OCI-LY1 (cell line): ENCODE measurements around the gene COLEC12.

Experiments
- H2AFZ ChIP-seq: fragments of 200-600 bp; sonication (generic), shearing (Covaris generic); 2 replicates; pipeline ENCODE4 v1.6.0; 2014; ENCODE audit warnings: antibody characterized with exemption, mild to moderate bottlenecking, low read length
- H3F3A ChIP-seq: fragments of 200-600 bp; sonication (generic), shearing (Covaris generic); 2 replicates; pipeline ENCODE4 v1.6.0; 2014; ENCODE audit warnings: mild to moderate bottlenecking, antibody characterized with exemption, low read length, moderate library complexity; ENCODE audit not compliant: insufficient read depth
- H3K27ac ChIP-seq: fragments of 200-600 bp; sonication (generic); 2 replicates; pipeline ENCODE4 v1.5.1; 2014; ENCODE audit warnings: low read length, mixed run types, mild to moderate bottlenecking, low read depth; ENCODE audit not compliant: poor library complexity, severe bottlenecking
- H3K27me3 ChIP-seq: fragments of 200-600 bp; sonication (generic); 2 replicates; pipeline ENCODE4 v1.6.0; 2014; ENCODE audit warnings: antibody characterized with exemption, mild to moderate bottlenecking, low read length, moderate library complexity; ENCODE audit not compliant: insufficient read depth
- H3K36me3 ChIP-seq: fragments of 200-600 bp; sonication (generic); 2 replicates; pipeline ENCODE4 v1.6.1; 2014; ENCODE audit warnings: mild to moderate bottlenecking, antibody characterized with exemption, low read length, moderate library complexity, mixed read lengths; ENCODE audit not compliant: insufficient read depth
- H3K4me1 ChIP-seq: fragments of 200-600 bp; sonication (generic); 2 replicates; pipeline ENCODE4 v1.5.1; 2014; ENCODE audit warnings: mild to moderate bottlenecking, low read length, moderate library complexity; ENCODE audit not compliant: insufficient read depth, severe bottlenecking
- H3K4me2 ChIP-seq: fragments of 200-600 bp; sonication (generic), shearing (Covaris generic); 2 replicates; pipeline ENCODE4 v1.6.1; 2014; ENCODE audit warnings: low read length
- H3K4me3 ChIP-seq: fragments of 200-600 bp; sonication (generic); 2 replicates; pipeline ENCODE4 v1.5.1; 2014; ENCODE audit warnings: low read length, low read depth, mild to moderate bottlenecking, mixed read lengths; ENCODE audit not compliant: poor library complexity, severe bottlenecking
- H3K79me2 ChIP-seq: fragments of 200-600 bp; shearing (Covaris generic); 2 replicates; pipeline ENCODE4 v1.6.1; 2016; ENCODE audit warnings: mixed run types, low read length, mixed read lengths; ENCODE audit not compliant: insufficient read depth
- H3K9ac ChIP-seq: fragments of 200-600 bp; sonication (generic), shearing (Covaris generic); 2 replicates; pipeline ENCODE4 v1.6.1; 2014; ENCODE audit warnings: mild to moderate bottlenecking, low read length, mixed read lengths
- H3K9me2 ChIP-seq: fragments of 200-600 bp; sonication (generic), shearing (Covaris generic); 2 replicates; pipeline ENCODE4 v1.6.1; 2014; ENCODE audit warnings: low read depth, mild to moderate bottlenecking, low read length, mixed read lengths
- H3K9me3 ChIP-seq: fragments of 200-600 bp; shearing (Covaris generic); 2 replicates; pipeline ENCODE4 v1.6.1; 2014; ENCODE audit warnings: low read length, mixed read lengths
- H4K20me1 ChIP-seq: fragments of 200-600 bp; sonication (generic), shearing (Covaris generic); 2 replicates; pipeline ENCODE4 v1.6.0; 2016; ENCODE audit warnings: mild to moderate bottlenecking, low read length; ENCODE audit not compliant: insufficient read depth
- EZH2 ChIP-seq: fragments of 200-600 bp; sonication (generic), shearing (Covaris generic); IDR thresholded peaks from 2 replicates; pipeline ENCODE4 v1.8.0; 2017; ENCODE audit warnings: borderline replicate concordance, mixed run types, mild to moderate bottlenecking, antibody characterized with exemption, low read length, moderate library complexity, mixed read lengths
- TF ChIP-seq, protein P1 (sequence below): fragments of 200-600 bp; sonication (generic), shearing (Covaris generic); IDR thresholded peaks from 2 replicates; pipeline ENCODE4 v1.5.1; 2017; ENCODE audit warnings: mild to moderate bottlenecking, antibody characterized with exemption, low read length, moderate library complexity, mixed read lengths

COLEC12 gene

DNA sequence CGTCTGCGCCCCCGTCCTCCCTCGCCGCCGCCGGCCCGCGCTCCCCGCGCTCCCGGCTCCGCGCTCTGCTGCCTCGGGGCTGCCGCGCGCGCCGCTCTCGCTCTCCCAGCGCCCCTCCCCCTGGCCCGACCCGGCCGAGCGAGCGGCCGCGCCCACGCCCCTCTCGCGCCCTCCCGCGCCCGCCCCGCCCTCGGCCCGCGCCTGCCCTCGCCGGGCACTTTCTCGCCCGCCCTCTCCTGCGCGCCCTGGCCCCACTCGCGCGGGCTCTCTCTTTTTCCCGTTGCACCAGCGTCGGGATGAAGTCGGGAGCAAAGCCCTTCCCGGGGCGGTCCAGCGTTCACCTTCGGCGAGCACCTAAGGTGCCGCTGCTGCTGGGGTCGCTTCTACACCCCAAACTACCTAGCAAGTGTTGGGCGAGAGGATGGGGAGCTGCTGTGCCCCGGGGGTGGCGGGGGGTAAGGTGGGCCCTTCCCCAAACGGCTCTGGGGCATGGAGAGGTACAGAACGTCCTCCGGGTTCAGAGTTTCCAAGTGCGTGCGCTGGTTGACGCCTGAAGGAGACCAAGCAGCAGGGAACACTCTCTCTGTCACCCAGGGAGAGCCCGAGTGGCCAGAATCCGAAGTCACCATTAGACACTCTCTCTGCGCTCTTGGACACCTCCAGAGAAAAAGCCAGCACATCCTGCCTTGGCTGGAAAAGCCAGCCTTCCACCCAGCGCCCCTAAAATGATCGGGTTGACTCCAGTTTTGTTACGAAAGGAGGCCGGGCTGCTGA is at the start of gene COLEC12:
Gene COLEC12, minus strand, starts transcription at position 70 of the 774 bp plus-strand sequence. CDS start 187 bp downstream, outside the sequence.
- no peaks in the 10 kb centered on the region for H3K79me2 ChIP-seq
- no peak within 1 kb of the TSS for H2AFZ ChIP-seq
- H3F3A ChIP-seq: no peaks in the 10 kb centered on the region
- H3K9ac ChIP-seq: no peak within 1 kb of the TSS
- no peaks in the 10 kb centered on the region for H3K4me1 ChIP-seq
- no peaks in the 10 kb centered on the region for H3K27me3 ChIP-seq
- no peak within 1 kb of the TSS for H3K4me3 ChIP-seq
- H3K4me2 ChIP-seq: no peak within 1 kb of the TSS
- no peaks in the 10 kb centered on the region for H3K36me3 ChIP-seq
- no peaks in the 10 kb centered on the region for H3K9me2 ChIP-seq
- TF ChIP-seq, protein P1, sequence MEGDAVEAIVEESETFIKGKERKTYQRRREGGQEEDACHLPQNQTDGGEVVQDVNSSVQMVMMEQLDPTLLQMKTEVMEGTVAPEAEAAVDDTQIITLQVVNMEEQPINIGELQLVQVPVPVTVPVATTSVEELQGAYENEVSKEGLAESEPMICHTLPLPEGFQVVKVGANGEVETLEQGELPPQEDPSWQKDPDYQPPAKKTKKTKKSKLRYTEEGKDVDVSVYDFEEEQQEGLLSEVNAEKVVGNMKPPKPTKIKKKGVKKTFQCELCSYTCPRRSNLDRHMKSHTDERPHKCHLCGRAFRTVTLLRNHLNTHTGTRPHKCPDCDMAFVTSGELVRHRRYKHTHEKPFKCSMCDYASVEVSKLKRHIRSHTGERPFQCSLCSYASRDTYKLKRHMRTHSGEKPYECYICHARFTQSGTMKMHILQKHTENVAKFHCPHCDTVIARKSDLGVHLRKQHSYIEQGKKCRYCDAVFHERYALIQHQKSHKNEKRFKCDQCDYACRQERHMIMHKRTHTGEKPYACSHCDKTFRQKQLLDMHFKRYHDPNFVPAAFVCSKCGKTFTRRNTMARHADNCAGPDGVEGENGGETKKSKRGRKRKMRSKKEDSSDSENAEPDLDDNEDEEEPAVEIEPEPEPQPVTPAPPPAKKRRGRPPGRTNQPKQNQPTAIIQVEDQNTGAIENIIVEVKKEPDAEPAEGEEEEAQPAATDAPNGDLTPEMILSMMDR: no peak
- no peak for TF ChIP-seq EZH2
- H4K20me1 ChIP-seq: no peaks in the 10 kb centered on the region
- H3K9me3 ChIP-seq: no peaks in the 10 kb centered on the region
- H3K27ac ChIP-seq: no peak within 1 kb of the TSS

DNA sequence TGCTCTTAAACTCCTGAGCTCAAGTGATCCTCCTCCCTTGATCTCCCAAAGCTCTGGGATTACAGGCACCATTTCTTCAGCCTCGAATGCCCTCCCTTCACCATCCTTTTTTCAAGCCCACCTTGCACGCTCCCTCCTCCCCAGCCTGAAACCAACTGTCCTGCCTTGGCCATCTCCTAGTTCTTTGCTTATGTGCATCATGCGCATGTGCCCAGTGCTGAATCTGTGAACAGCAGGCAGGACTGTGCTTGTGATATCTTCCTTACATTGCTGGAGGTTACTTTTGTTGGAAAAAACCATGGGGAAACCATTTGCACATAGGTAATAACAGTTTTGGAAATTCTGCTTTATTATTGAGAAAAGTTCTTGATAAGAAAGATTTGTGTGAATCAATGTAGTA is 49.5 kb upstream of the COLEC12 start:
- H3K27me3 ChIP-seq: no peaks in the 10 kb centered on the region
- no peaks in the 10 kb centered on the region for H3K9me2 ChIP-seq
- H4K20me1 ChIP-seq: no peaks in the 10 kb centered on the region
- H3K4me2 ChIP-seq: no peak overlapping the region
- no peak for TF ChIP-seq EZH2
- TF ChIP-seq, protein P1: no peak
- H3F3A ChIP-seq: no peaks in the 10 kb centered on the region
- H2AFZ ChIP-seq: no peak overlapping the region
- H3K4me3 ChIP-seq: no peak overlapping the region
- no peaks in the 10 kb centered on the region for H3K9me3 ChIP-seq
- H3K79me2 ChIP-seq: no peaks in the 10 kb centered on the region
- no peaks in the 10 kb centered on the region for H3K4me1 ChIP-seq
- H3K27ac ChIP-seq: no peak overlapping the region
- no peaks in the 10 kb centered on the region for H3K36me3 ChIP-seq
- no peak overlapping the region for H3K9ac ChIP-seq

DNA sequence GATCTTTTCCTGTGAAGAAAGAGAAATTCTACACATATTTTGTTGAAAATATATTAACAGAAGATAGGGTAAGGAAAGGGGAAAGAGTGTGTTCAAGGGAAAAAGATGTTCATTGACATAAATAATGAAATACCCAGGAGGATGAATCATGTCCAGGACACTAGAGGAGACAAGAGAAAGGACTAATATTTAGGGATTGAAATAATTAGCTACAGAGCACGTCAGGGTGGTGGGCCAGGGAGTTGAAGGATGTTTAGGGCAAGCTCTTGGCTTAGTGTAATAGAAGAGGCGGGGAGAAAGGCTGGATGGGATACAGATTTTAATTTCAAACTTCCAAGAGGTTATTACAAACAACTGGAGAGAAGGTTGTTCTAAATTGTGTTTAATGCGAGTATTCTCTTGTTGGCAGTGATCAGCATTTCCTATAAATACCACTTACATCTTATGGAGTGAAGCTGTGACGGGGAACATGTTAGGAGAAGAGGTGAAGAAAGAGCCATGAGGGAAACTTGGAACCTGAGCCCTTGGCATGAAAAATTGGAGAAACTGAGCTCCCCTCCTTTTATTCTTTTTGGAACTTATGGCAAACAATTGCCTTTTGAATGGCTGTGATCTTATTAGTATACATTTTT is 43.1 kb upstream of the COLEC12 start:
- no peak overlapping the region for H3K27ac ChIP-seq

More for the DNA sequence above, 43.1 kb upstream of the COLEC12 start:
- Histone ChIP-seq H3F3A (no peaks in the 10 kb centered on the region), H3K9me2 (no peaks in the 10 kb centered on the region), H3K4me3 (no peak overlapping the region), H3K9ac (no peak overlapping the region), H3K36me3 (no peaks in the 10 kb centered on the region), H4K20me1 (no peaks in the 10 kb centered on the region), H3K79me2 (no peaks in the 10 kb centered on the region), H3K27me3 (no peaks in the 10 kb centered on the region), H2AFZ (no peak overlapping the region), H3K9me3 (no peaks in the 10 kb centered on the region), H3K4me2 (no peak overlapping the region), H3K4me1 (no peaks in the 10 kb centered on the region)
- TF ChIP-seq, protein P1: no peak
- no peak for TF ChIP-seq EZH2
